Activated naive CD8-positive, alpha-beta T cell treated with anti-CD3 and anti-CD28 coated beads for 36 hours (primary cell): ENCODE data around the gene CHN2. TPM values are rescaled to one million over a fixed set of nuclear protein-coding genes. Genes with fewer than 3 reads are reported as not detected.

Experiments used
- DNase-seq: peaks from one replicate; pipeline ENCODE4 v3.0.0; 2021
- H3K27ac Mint-ChIP-seq: one replicate; pipeline ENCODE4 v1.8.0; 2022; ENCODE audit warnings: mild to moderate bottlenecking, moderate library complexity, mixed read lengths
- H3K27me3 Mint-ChIP-seq: one replicate; pipeline ENCODE4 v1.8.0; 2022; ENCODE audit warnings: mild to moderate bottlenecking, mixed read lengths
- H3K36me3 Mint-ChIP-seq: one replicate; pipeline ENCODE4 v1.8.0; 2021; ENCODE audit warnings: mild to moderate bottlenecking, mixed read lengths
- H3K4me1 Mint-ChIP-seq: one replicate; pipeline ENCODE4 v1.8.0; 2021; ENCODE audit warnings: mixed read lengths
- H3K4me3 Mint-ChIP-seq: one replicate; pipeline ENCODE4 v1.8.0; 2022; ENCODE audit warnings: mild to moderate bottlenecking, moderate library complexity, mixed read lengths
- H3K9me3 Mint-ChIP-seq: one replicate; pipeline ENCODE4 v1.8.0; 2022; ENCODE audit warnings: mixed read lengths
- total RNA-seq, 2 experiments: library from RNA; stranded (reverse); gene quantifications; one replicate each; pipeline ENCODE4 v1.2.3, GENCODE V29; 2021

CHN2 gene
- total RNA-seq, 2 experiments from 2014 or later, result 0.80 to 1.6 TPM

GRCh38 chr7:29167721-29168120 lies 26.9 kb upstream of the CHN2 start:
- no peaks in the 10 kb centered on the region for H3K36me3 Mint-ChIP-seq
- DNase-seq, result no peak
- peaks cover 2% of the 10 kb centered on the region for H3K9me3 Mint-ChIP-seq
- no peak overlapping the region for H3K4me3 Mint-ChIP-seq
- H3K4me1 Mint-ChIP-seq, result no peaks in the 10 kb centered on the region
- no peak overlapping the region for H3K27ac Mint-ChIP-seq
- H3K27me3 Mint-ChIP-seq, result peaks cover 13% of the 10 kb centered on the region

DNA sequence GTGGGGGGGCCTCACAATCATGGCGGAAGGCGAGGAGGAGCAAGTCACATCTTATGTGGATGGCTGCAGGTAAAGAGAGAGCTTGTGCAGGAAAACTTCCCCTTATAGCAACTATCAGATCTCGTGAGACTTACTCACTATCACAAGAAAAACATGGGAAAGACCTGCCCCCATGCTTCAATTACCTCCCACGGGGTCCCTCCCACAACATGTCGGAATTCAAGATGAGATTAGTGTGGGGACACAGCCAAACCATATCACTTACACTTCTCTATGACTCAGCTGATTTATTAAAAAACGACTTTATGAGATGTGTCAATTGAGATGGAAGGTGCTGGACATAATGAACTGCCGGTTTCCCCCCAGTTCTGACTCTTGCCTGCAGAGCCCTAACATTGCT lies 23.8 kb upstream of the CHN2 start:
- H3K27me3 Mint-ChIP-seq, result peaks cover 17% of the 10 kb centered on the region
- H3K36me3 Mint-ChIP-seq, result no peaks in the 10 kb centered on the region
- DNase-seq, result no peak
- H3K9me3 Mint-ChIP-seq, result no peaks in the 10 kb centered on the region
- H3K27ac Mint-ChIP-seq, result no peak overlapping the region
- H3K4me1 Mint-ChIP-seq, result no peaks in the 10 kb centered on the region
- H3K4me3 Mint-ChIP-seq, result no peak overlapping the region

DNA sequence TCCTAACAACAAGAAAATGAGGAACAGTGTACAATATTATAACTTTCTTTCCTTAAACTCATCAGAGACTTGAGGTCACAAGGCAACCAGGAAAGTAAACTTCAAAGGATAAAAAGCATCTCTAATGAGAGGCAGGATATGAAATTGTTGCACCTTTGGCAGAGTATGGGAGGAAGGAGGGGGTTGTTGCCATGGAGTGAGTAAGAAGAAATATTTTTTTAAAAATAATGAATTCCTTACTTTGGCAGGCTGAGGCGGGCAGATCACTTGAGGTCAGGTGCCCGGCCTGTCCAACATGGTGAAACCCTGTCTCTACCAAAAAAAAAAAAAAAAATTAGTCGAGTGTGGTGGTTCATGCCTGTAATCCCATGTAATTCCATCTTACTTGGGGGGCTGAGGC lies 21.1 kb upstream of the CHN2 start:
- Mint-ChIP-seq H3K4me1 (peaks cover 5% of the 10 kb centered on the region), H3K4me3 (no peak overlapping the region), H3K27ac (no peak overlapping the region), H3K36me3 (no peaks in the 10 kb centered on the region), H3K27me3 (peaks cover 23% of the 10 kb centered on the region), H3K9me3 (no peaks in the 10 kb centered on the region)
- DNase-seq, result no peak

DNA sequence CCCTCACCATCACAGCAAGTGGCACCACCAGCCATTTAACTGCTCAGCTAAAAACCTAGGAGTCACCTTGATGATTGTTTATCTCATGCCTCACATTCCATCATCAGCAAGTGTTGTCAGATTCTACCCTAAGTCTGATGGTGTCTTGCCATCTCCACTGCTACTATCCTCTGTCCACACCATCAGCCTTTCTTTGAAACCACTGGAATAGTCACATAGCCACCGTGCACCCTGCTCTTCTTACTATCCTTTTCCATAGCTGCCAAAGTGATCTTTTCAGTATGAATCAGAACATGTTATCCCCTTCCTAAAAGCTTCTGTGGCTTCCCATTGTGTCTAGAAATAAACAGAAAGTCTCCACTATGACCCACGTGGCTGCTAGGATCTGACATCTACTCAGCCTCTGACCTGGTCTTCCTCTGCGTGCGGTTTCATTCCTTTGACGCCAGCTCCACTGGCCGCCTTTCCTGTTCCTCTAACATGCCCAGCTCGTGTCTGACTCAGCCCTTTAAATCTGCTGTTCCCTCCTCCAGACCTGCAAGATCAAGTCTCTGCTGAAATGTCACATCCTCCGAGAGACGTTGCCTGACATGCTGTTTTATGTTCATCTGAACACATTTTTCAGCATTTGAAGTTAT lies 16.5 kb upstream of the CHN2 start:
- H3K27ac Mint-ChIP-seq, result no peak overlapping the region
- peaks cover 14% of the 10 kb centered on the region for H3K27me3 Mint-ChIP-seq
- H3K4me3 Mint-ChIP-seq, result no peak overlapping the region
- DNase-seq, result peak; percentile 10
- peaks cover 5% of the 10 kb centered on the region for H3K4me1 Mint-ChIP-seq
- no peaks in the 10 kb centered on the region for H3K36me3 Mint-ChIP-seq
- H3K9me3 Mint-ChIP-seq, result no peaks in the 10 kb centered on the region

- Mint-ChIP-seq H3K4me3 (no peak overlapping the region), H3K27ac (no peak overlapping the region)
These were observed 15.5 kb upstream of the CHN2 start for GRCh38 chr7:29179115-29179514.

DNA sequence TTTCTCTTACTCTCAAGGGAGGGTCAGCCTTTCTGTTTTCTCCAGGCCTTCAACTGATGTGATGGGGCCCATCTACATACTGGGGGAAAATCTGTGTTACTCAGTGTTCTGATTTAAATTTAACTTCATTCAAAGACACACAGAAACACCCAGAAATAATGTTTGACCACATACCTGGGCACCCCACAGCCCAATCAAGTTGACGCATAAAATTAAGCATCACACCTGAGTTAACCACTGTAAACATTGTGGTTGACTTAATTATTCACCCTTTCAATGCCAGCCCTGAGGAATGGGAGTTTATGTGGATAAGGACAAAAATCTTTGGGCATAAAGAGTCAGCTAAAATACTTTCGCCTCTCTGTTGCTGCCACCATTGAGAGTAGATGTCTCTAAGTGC lies 10.0 kb upstream of the CHN2 start:
- H3K4me1 Mint-ChIP-seq, result peaks cover under 1% of the 10 kb centered on the region
- no peak overlapping the region for H3K4me3 Mint-ChIP-seq
- no peaks in the 10 kb centered on the region for H3K36me3 Mint-ChIP-seq
- no peaks in the 10 kb centered on the region for H3K9me3 Mint-ChIP-seq
- peaks cover 9% of the 10 kb centered on the region for H3K27me3 Mint-ChIP-seq
- no peak for DNase-seq
- no peak overlapping the region for H3K27ac Mint-ChIP-seq

More at GRCh38 chr7:29179115-29179514, 15.5 kb upstream of the CHN2 start:
- peaks cover 5% of the 10 kb centered on the region for H3K4me1 Mint-ChIP-seq
- no peaks in the 10 kb centered on the region for H3K9me3 Mint-ChIP-seq
- no peaks in the 10 kb centered on the region for H3K36me3 Mint-ChIP-seq
- DNase-seq, result no peak
- H3K27me3 Mint-ChIP-seq, result peaks cover 14% of the 10 kb centered on the region

DNA sequence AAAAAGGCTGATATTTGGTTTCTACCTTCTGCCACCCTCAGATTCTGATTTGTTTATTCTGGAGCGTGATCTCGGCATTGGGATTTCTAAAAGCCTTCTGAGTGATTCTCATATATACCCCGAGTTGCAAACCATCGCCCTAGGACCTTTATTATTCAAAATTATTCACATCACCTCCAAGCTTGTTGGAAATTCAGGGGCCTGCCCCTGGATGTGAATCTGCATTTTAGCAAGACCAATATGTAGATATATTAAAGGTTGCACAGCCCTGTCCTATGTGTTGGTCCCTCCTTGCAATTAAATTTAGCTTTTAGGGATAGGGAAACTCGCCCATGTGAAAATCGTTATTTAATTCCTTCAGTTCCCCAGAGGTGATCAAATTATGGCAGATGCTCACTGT lies 9.0 kb upstream of the CHN2 start:
- peaks cover 2% of the 10 kb centered on the region for H3K4me1 Mint-ChIP-seq
- no peaks in the 10 kb centered on the region for H3K36me3 Mint-ChIP-seq
- H3K27ac Mint-ChIP-seq, result no peak overlapping the region
- no peak overlapping the region for H3K4me3 Mint-ChIP-seq
- H3K27me3 Mint-ChIP-seq, result peaks cover 17% of the 10 kb centered on the region
- no peaks in the 10 kb centered on the region for H3K9me3 Mint-ChIP-seq
- DNase-seq, result no peak

DNA sequence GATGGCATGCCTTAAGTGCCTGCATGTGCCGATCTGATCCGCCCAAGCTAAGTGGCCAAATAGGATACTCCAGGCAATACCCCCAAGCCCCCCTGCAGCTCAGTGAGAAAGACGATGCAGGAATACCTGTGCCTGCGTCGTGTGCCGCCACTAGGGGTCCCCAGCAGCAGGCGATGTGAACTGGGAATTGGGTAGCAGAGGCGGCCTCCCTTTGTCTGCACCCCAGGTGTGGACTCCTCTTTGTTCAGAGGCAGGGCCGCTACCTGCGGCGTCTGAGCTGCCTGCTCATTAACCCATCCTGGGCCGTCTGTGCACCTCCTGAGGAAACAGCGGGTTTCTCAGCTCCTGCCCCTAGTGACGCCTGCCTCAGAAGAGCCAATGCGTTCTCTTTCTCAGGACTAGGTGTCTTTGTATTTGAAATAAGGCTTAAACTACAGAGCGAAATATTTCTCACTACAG lies 4.8 kb upstream of the CHN2 start:
- H3K27ac Mint-ChIP-seq, result no peak overlapping the region
- peak; percentile 59 for DNase-seq
- H3K4me1 Mint-ChIP-seq, result peaks cover 2% of the 10 kb centered on the region
- no peaks in the 10 kb centered on the region for H3K36me3 Mint-ChIP-seq
- no peak overlapping the region for H3K4me3 Mint-ChIP-seq
- no peaks in the 10 kb centered on the region for H3K9me3 Mint-ChIP-seq
- peaks cover 51% of the 10 kb centered on the region for H3K27me3 Mint-ChIP-seq

- H3K27me3 Mint-ChIP-seq, result peaks cover 57% of the 10 kb centered on the region
- no peak overlapping the region for H3K4me3 Mint-ChIP-seq
- peaks cover 4% of the 10 kb centered on the region for H3K4me1 Mint-ChIP-seq
- H3K27ac Mint-ChIP-seq, result no peak overlapping the region
- no peak for DNase-seq
- no peaks in the 10 kb centered on the region for H3K36me3 Mint-ChIP-seq
- no peaks in the 10 kb centered on the region for H3K9me3 Mint-ChIP-seq
These were observed 4.1 kb upstream of the CHN2 start for GRCh38 chr7:29190349-29191045.

GRCh38 chr7:29192323-29192722 lies 2.3 kb upstream of the CHN2 start:
- no peak overlapping the region for H3K27ac Mint-ChIP-seq
- peaks cover 19% of the 10 kb centered on the region for H3K4me1 Mint-ChIP-seq
- no peak for DNase-seq
- no peaks in the 10 kb centered on the region for H3K9me3 Mint-ChIP-seq
- H3K27me3 Mint-ChIP-seq, result peaks cover 76% of the 10 kb centered on the region
- H3K36me3 Mint-ChIP-seq, result no peaks in the 10 kb centered on the region
- H3K4me3 Mint-ChIP-seq, result no peak overlapping the region

GRCh38 chr7:29192811-29193210 lies 1.8 kb upstream of the CHN2 start:
- H3K27me3 Mint-ChIP-seq, result peaks cover 80% of the 10 kb centered on the region
- no peak for DNase-seq
- no peak overlapping the region for H3K4me3 Mint-ChIP-seq
- peaks cover 19% of the 10 kb centered on the region for H3K4me1 Mint-ChIP-seq
- no peaks in the 10 kb centered on the region for H3K36me3 Mint-ChIP-seq
- H3K27ac Mint-ChIP-seq, result no peak overlapping the region
- H3K9me3 Mint-ChIP-seq, result no peaks in the 10 kb centered on the region

- Mint-ChIP-seq H3K27me3 (peaks cover 84% of the 10 kb centered on the region), H3K36me3 (no peaks in the 10 kb centered on the region), H3K4me3 (peak overlapping the region; percentile 29), H3K9me3 (no peaks in the 10 kb centered on the region), H3K4me1 (peaks cover 19% of the 10 kb centered on the region), H3K27ac (no peak overlapping the region)
- DNase-seq, result no peak
These were observed 1.0 kb upstream of the CHN2 start for GRCh38 chr7:29193316-29194205.

- no peak for DNase-seq
These were observed 375 bp upstream of the CHN2 start for GRCh38 chr7:29194206-29194593.

GRCh38 chr7:29196191-29196590 lies 1.6 kb downstream of the CHN2 start:
- peaks cover 87% of the 10 kb centered on the region for H3K27me3 Mint-ChIP-seq
- no peak for DNase-seq
- no peak overlapping the region for H3K4me3 Mint-ChIP-seq
- H3K27ac Mint-ChIP-seq, result peak overlapping the region; percentile 42
- no peaks in the 10 kb centered on the region for H3K36me3 Mint-ChIP-seq
- peaks cover 18% of the 10 kb centered on the region for H3K4me1 Mint-ChIP-seq
- no peaks in the 10 kb centered on the region for H3K9me3 Mint-ChIP-seq

More at GRCh38 chr7:29194206-29194593, 375 bp upstream of the CHN2 start:
- Mint-ChIP-seq H3K9me3 (no peaks in the 10 kb centered on the region), H3K4me3 (peak overlapping the region; percentile 66), H3K27me3 (peaks cover 84% of the 10 kb centered on the region), H3K27ac (no peak overlapping the region), H3K4me1 (peaks cover 19% of the 10 kb centered on the region), H3K36me3 (no peaks in the 10 kb centered on the region)

GRCh38 chr7:29196971-29197595 lies 2.5 kb downstream of the CHN2 start:
- Mint-ChIP-seq H3K27me3 (peaks cover 85% of the 10 kb centered on the region), H3K27ac (no peak overlapping the region), H3K4me1 (peaks cover 18% of the 10 kb centered on the region), H3K9me3 (no peaks in the 10 kb centered on the region), H3K4me3 (no peak overlapping the region), H3K36me3 (no peaks in the 10 kb centered on the region)
- DNase-seq, result no peak
